Coronary artery (tissue), 2 donors: ENCODE measurements around the gene PC.

Source experiments
- DNase-seq: peaks from one replicate; pipeline ENCODE4 v3.0.0-alpha.2; 2017; ENCODE audit warnings: low spot score
- H3K27ac ChIP-seq, 2 donors: fragments of 200-600 bp; sonication (generic); one replicate each; pipeline ENCODE4 v1.5.1; 2016 to 2019
- H3K4me3 ChIP-seq: fragments of 200-600 bp; sonication (generic); 2 replicates; pipeline ENCODE4 v1.5.1; 2016; ENCODE audit warnings: mild to moderate bottlenecking, moderate library complexity
- TF ChIP-seq, protein P1 (sequence below): fragments of 200-600 bp; sonication (generic); IDR thresholded peaks from one replicate; pipeline ENCODE4 v1.5.1; 2019; ENCODE audit warnings: antibody characterized with exemption

Gene PC

DNA sequence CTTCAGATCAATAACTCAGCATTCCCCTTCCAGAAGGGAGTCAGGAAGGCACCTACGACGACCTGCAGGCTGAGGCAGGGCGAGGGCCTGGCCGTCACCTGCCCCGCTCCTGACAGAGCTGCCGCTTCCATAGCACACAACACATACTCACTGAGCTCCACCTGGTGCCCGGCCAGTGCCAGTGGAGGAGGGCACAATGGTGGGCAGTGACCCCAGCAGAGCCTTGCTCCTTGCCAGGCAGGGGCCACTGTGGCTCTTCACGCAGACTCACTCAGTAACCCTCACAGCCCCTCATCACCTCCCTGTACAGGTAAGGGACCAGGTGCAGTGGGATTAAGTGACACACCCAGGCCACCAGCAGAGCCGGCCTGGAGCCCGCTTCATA is 76.7 kb downstream of the PC start:
- no peak overlapping the region for H3K27ac ChIP-seq
- no peak for DNase-seq
- H3K4me3 ChIP-seq = no peak overlapping the region
- TF ChIP-seq, protein P1, sequence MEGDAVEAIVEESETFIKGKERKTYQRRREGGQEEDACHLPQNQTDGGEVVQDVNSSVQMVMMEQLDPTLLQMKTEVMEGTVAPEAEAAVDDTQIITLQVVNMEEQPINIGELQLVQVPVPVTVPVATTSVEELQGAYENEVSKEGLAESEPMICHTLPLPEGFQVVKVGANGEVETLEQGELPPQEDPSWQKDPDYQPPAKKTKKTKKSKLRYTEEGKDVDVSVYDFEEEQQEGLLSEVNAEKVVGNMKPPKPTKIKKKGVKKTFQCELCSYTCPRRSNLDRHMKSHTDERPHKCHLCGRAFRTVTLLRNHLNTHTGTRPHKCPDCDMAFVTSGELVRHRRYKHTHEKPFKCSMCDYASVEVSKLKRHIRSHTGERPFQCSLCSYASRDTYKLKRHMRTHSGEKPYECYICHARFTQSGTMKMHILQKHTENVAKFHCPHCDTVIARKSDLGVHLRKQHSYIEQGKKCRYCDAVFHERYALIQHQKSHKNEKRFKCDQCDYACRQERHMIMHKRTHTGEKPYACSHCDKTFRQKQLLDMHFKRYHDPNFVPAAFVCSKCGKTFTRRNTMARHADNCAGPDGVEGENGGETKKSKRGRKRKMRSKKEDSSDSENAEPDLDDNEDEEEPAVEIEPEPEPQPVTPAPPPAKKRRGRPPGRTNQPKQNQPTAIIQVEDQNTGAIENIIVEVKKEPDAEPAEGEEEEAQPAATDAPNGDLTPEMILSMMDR = no peak

DNA sequence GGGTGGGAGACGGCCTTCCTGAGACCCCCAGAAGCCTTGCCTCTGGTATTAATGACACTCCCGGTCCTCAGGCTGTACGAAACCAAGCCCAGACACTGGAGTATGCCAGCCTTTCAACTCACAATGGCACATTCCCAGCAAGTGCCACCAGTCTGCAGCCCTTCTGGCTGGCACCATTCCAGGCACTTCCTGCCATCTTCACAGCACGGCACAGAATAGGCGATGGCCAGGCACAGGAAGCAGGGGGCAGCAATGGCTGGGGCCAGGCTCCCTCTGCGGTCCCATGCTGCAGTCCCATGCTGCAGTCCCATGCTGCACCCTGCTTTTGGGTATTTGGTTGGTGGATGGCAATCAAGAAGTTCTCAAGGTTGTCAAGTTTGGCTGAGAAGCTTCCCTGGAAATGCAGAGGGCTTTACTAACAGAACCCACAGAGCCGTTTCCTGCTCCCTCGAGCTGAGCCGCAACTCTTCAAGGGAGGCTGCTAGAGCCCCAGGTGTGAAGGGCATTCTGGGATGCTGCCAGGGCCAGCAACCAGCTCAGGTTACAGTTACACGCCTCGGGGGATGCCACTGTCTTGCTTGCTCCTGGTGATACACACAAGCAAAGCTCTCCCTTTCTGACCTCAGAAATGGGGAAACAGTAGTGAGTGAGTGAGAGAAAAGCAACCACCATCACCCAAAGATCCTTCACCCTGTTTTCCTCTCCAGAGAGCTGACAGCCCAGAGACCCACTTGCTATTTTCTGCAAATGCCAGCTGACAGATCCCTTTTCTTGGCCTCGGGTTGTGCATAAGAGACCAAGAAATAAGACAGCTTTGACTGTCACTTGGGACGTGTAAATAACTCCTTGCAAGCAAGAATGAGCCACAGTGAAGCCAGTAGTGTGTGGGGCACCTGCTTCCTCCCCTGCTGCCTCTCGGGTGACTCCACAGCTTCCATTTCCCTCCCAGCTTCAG is 77.4 kb downstream of the PC start:
- H3K27ac ChIP-seq = no peak overlapping the region
- no peak overlapping the region for H3K4me3 ChIP-seq
- TF ChIP-seq, protein P1 = no peak
- no peak for DNase-seq

DNA sequence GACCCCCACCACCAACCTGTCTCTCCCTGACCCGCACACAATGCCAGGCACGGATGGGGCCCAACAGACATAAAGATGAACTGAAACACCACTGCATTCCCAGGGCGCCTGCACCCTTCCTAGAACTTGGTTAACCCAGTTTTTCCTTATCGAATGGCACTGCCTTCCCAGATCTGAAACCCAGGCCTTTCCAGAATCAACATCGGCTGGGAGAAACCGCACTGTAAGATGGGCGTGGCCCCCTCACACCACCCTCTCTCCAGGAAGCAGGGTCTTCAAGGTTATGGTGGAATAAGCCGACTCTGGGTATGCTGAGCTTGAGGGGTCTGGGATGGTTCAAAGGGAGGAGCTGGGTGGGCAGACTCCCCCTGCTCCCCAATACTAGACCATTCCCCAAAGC is 78.2 kb downstream of the PC start:
- H3K4me3 ChIP-seq = no peak overlapping the region
- TF ChIP-seq, protein P1 = no peak
- DNase-seq = no peak
- H3K27ac ChIP-seq = no peak overlapping the region

DNA sequence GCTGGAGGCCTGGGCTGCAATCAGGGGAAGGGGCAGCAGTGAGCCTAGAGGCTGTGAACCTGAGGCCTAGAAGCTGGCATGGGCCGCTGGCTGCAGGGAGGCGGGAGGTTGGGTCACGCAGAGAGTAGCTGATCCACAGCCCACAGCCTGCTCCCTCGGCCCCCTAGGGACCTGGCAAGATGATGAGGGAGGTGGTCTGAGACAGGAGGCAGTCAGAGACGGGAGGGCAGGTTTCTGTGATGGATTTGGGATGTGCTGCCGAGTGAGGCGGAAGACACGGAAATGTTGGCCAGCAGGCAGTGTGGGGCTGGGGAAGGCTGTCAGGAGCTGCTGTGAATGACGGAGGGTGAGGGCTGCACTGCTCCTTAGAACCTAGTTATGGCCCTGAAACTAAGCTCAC is 78.6 kb downstream of the PC start:
- no peak overlapping the region for H3K27ac ChIP-seq
- TF ChIP-seq, protein P1 = no peak
- no peak overlapping the region for H3K4me3 ChIP-seq
- no peak for DNase-seq

DNA sequence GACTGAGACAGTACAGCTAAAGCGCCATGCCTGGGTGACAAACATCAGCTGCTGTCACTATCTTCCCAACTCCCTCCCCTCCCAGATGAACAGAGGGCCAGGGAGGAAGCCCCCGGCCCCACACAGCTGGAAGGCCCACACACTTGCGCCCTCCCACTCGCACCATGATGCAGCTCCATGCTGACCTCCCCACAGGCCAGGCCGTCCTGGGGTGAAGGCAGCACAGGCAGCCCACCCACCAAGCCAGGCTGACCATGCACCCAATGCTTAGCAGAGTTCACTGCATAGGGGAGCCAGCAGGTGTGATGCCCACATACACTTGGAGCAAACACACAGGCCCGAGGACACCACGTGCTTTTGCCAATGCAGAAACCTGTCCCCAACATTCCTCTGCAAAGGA is 79.2 kb downstream of the PC start:
- Histone ChIP-seq H3K4me3 (no peak overlapping the region), H3K27ac (no peak overlapping the region)
- TF ChIP-seq, protein P1 = no peak
- DNase-seq = no peak

DNA sequence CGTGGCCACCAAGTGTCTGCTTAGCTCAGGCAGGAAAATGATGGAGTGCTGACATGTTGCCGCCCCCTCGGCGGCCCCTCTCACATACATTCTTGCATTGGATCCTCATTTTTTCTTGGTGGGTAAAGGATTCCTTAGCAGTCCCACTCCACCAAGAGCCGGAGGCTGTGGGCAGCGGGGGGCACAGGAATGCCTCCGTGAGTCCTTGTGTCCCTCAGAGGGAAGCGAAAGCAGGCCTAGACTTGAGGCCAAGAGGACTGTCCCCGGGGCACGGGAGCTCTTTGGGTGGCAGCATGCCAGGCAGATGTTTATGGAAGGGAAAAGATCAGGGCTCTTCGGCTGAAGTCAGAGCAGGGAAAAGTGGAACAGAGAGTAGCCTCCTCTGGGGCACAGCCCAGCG is 79.7 kb downstream of the PC start:
- Histone ChIP-seq H3K27ac (no peak overlapping the region), H3K4me3 (no peak overlapping the region)
- TF ChIP-seq, protein P1 = no peak
- DNase-seq = no peak
